HG03064 (cell line): ENCODE measurements around the gene CST3.
"Not testable (repeated sequence)": the region's sequence is repeated elsewhere in the genome, so short reads cannot be mapped to it uniquely, and the experiment has no call there.

Source experiments
- ATAC-seq: cut with Tn5 transposase; IDR thresholded peaks from one replicate; pipeline ENCODE4 v1.9.1; 2021; ENCODE audit warnings: low read depth; ENCODE audit not compliant: unreplicated experiment

CST3 gene

GRCh38 chr20:23637282-23638221 is at the start of gene CST3:
Gene CST3, minus strand, starts transcription at chr20:23637955. Its CDS starts 93 bp downstream, at chr20:23637862.
- ATAC-seq: peak; percentile 53

- no peak for ATAC-seq
These were observed 48.4 kb upstream of the CST3 start for GRCh38 chr20:23686046-23686750.

GRCh38 chr20:23685529-23685896 is 47.8 kb upstream of the CST3 start:
- ATAC-seq: not testable (repeated sequence)

GRCh38 chr20:23684261-23684660 is 46.5 kb upstream of the CST3 start:
- ATAC-seq: no peak

GRCh38 chr20:23683807-23684206 is 46.1 kb upstream of the CST3 start:
- no peak for ATAC-seq

- no peak for ATAC-seq
These were observed 45.5 kb upstream of the CST3 start for GRCh38 chr20:23683281-23683680.

- ATAC-seq: no peak
These were observed 42.4 kb upstream of the CST3 start for GRCh38 chr20:23680146-23680545.

GRCh38 chr20:23679133-23680092 is 41.7 kb upstream of the CST3 start:
- no peak for ATAC-seq

- no peak for ATAC-seq
These were observed 35.5 kb upstream of the CST3 start for GRCh38 chr20:23673209-23673608.

- ATAC-seq: no peak
These were observed 34.4 kb upstream of the CST3 start for GRCh38 chr20:23672158-23672557.

- no peak for ATAC-seq
These were observed 33.7 kb upstream of the CST3 start for GRCh38 chr20:23671479-23671878.

- no peak for ATAC-seq
These were observed 32.6 kb upstream of the CST3 start for GRCh38 chr20:23670361-23670760.

- no peak for ATAC-seq
These were observed 32.1 kb upstream of the CST3 start for GRCh38 chr20:23669866-23670265.

GRCh38 chr20:23669327-23669726 is 31.6 kb upstream of the CST3 start:
- ATAC-seq: no peak

GRCh38 chr20:23668477-23668951 is 30.8 kb upstream of the CST3 start:
- ATAC-seq: no peak

GRCh38 chr20:23667666-23668065 is 29.9 kb upstream of the CST3 start:
- no peak for ATAC-seq

GRCh38 chr20:23666698-23667097 is 28.9 kb upstream of the CST3 start:
- ATAC-seq: no peak

- no peak for ATAC-seq
These were observed 28.4 kb upstream of the CST3 start for GRCh38 chr20:23666189-23666588.

GRCh38 chr20:23664954-23665353 is 27.2 kb upstream of the CST3 start:
- ATAC-seq: no peak

- ATAC-seq: not testable (repeated sequence)
These were observed 26.3 kb upstream of the CST3 start for GRCh38 chr20:23664046-23664445.
